Esophagus muscularis mucosa (tissue), 4 donors: ENCODE measurements around the gene SSTR4. TPM values are rescaled to one million over a fixed set of nuclear protein-coding genes. Genes with fewer than 3 reads are reported as not detected.

ENCODE experiments used
- DNase-seq: peaks from one replicate; pipeline ENCODE4 v3.0.0-alpha.2; 2017; ENCODE audit errors: extremely low spot score
- H3K27ac ChIP-seq, 4 donors: fragments of 200-600 bp; sonication (generic); replicated peaks in 1 of 4; 1 replicate in 3 of 4; 2 replicates in 1 of 4; pipeline ENCODE4 v1.5.1; 2016 to 2019; ENCODE audit warnings: mild to moderate bottlenecking in 1 of 4
- H3K27me3 ChIP-seq, 4 donors: fragments of 200-600 bp; sonication (generic); one replicate each; pipeline versions ENCODE4 v1.5.1 to v1.6.0; 2016 to 2019
- H3K36me3 ChIP-seq, 4 donors: fragments of 200-600 bp; sonication (generic); one replicate each; pipeline ENCODE4 v1.5.1; 2016 to 2019
- H3K4me1 ChIP-seq, 4 donors: fragments of 200-600 bp; sonication (generic); one replicate each; pipeline ENCODE4 v1.5.1; 2016 to 2019
- H3K4me3 ChIP-seq, 4 donors: fragments of 200-600 bp; sonication (generic); 1 replicate in 2 of 4; 2 replicates in 2 of 4; pipeline ENCODE4 v1.5.1; 2016 to 2019; ENCODE audit warnings: mild to moderate bottlenecking in 4 of 4, moderate library complexity in 1 of 4
- H3K9me3 ChIP-seq, 4 donors: fragments of 200-600 bp; sonication (generic); 1 replicate in 3 of 4; 2 replicates in 1 of 4; pipeline ENCODE4 v1.5.1; 2016 to 2019
- EP300 ChIP-seq: sonication (generic); formaldehyde crosslinking; IDR thresholded peaks from one replicate; pipeline ENCODE4 v1.6.1; 2017; ENCODE audit warnings: antibody characterized with exemption
- POLR2A ChIP-seq: fragments of 450-650 bp; IDR thresholded peaks from one replicate; pipeline ENCODE4 v1.6.1; 2017; ENCODE audit warnings: antibody characterized with exemption, moderate library complexity, mild to moderate bottlenecking, low read depth
- POLR2AphosphoS5 ChIP-seq, 2 donors: sonication (generic); formaldehyde crosslinking; IDR thresholded peaks; one replicate each; pipeline ENCODE4 v1.6.1; 2017; ENCODE audit warnings: antibody characterized with exemption in 2 of 2
- WGBS: methylation state at CpG from one replicate; pipeline ENCODE4 v1.1.5; 2018; 5-methylcytosine and 5-hydroxymethylcytosine counted together
- intact Hi-C: fragments of 100-400 bp; cut with DNase I; formaldehyde crosslinking; loops from one replicate; pipeline ENCODE4 v1.15.1; 2023
- total RNA-seq, 4 donors: library from RNA; depleted of rRNA; stranded (reverse); fragments of >200 nt; gene quantifications; one replicate each; pipeline versions ENCODE4 v1.1.0 to v1.2.1, GENCODE V29; 2016
- TF ChIP-seq, protein P1 (sequence below), 3 experiments: fragments of 200-600 bp in 2 of 3; fragments of 450-650 bp in 1 of 3; sonication (generic) in 2 of 3; IDR thresholded peaks; one replicate each; pipeline ENCODE4 v1.5.1; 2017 to 2019; ENCODE audit warnings: antibody characterized with exemption in 3 of 3, mild to moderate bottlenecking in 2 of 3, moderate library complexity in 1 of 3

SSTR4 gene
- total RNA-seq, 4 donors from 2014 or later, result not detected

DNA sequence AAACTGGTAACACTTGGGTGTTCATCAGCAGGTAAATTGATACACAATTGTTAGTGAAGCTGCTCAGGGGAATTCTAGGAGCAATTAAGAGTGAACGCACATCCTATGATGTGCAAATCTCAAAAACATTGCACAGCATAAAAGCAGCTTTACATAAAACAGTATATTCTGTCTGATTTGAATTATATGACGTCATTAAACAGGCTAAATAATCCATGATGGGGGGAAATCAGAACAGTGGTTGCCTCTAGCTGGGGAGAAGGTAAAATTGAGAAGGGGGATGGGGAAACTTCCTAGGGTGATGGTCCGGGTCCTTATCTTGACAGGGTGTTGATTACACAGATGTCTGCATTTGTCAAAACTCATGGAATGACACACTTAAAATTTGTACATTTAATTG is 31.7 kb downstream of the SSTR4 start:
- WGBS, result 94% methylated on average over 3 of the region's 3 CpGs
- Histone ChIP-seq H3K4me3 (no peak overlapping the region), H3K27ac (no peak overlapping the region), H3K27me3 (peaks cover 0 to 5% (median 0%) of the 10 kb centered on the region in 4 donors), H3K36me3 (no peaks in the 10 kb centered on the region), H3K4me1 (peaks cover 6 to 15% (median 11%) of the 10 kb centered on the region in 4 donors), H3K9me3 (no peaks in the 10 kb centered on the region)
- intact Hi-C loops, result no loop called here
- no peak for TF ChIP-seq POLR2A
- TF ChIP-seq, protein P1, sequence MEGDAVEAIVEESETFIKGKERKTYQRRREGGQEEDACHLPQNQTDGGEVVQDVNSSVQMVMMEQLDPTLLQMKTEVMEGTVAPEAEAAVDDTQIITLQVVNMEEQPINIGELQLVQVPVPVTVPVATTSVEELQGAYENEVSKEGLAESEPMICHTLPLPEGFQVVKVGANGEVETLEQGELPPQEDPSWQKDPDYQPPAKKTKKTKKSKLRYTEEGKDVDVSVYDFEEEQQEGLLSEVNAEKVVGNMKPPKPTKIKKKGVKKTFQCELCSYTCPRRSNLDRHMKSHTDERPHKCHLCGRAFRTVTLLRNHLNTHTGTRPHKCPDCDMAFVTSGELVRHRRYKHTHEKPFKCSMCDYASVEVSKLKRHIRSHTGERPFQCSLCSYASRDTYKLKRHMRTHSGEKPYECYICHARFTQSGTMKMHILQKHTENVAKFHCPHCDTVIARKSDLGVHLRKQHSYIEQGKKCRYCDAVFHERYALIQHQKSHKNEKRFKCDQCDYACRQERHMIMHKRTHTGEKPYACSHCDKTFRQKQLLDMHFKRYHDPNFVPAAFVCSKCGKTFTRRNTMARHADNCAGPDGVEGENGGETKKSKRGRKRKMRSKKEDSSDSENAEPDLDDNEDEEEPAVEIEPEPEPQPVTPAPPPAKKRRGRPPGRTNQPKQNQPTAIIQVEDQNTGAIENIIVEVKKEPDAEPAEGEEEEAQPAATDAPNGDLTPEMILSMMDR (IDR thresholded peaks at IDR 0.05), result no peak
- TF ChIP-seq POLR2AphosphoS5 (IDR thresholded peaks at IDR 0.05), result no peak
- DNase-seq, result no peak

DNA sequence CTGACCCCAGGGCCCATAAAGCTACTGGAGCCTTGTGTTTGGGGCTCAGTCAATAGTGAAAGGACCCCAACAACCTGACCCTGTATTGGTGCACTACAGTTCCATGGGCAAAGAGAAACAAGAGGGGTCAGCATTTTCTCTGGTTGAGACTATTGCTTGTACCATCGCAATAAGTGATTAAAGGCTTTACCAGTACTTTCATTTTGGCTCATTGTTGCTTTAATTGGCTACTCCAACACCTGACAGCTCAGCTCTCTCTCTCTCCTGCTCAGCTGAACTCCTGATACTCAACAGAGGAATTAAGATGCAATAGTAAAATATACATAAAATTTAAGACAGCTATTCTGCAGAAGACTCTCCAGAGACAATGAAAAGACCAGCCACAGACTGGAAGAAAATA is 33.2 kb downstream of the SSTR4 start:
- Histone ChIP-seq H3K27me3 (peaks cover 0 to 5% (median 0%) of the 10 kb centered on the region in 4 donors), H3K4me1 (peaks cover 0 to 6% (median 0%) of the 10 kb centered on the region in 4 donors), H3K4me3 (no peak overlapping the region), H3K9me3 (no peaks in the 10 kb centered on the region), H3K36me3 (no peaks in the 10 kb centered on the region), H3K27ac (no peak overlapping the region)
- intact Hi-C loops, result no loop called here
- no peak for DNase-seq
- no peak for TF ChIP-seq POLR2A
- 100% methylated on average over 1 of the region's 1 CpG for WGBS

DNA sequence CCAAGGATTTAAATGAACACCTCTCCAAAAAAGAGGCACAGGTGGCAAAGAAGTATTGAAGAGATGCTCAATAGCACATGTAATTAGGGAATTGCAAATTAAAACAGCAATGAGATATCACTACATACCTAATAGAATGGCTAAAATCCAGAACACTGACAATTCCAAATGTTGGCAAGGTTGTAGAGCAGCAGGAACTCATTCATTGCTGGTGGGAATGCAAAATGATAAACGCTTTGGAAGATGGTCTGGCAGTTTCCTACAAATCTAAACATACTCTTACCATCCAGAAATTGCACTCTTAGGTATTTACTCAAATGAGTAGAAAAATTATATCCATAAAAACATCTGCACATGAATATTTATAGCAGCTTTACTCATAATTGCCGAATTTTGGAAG is 34.0 kb downstream of the SSTR4 start:
- H3K4me3 ChIP-seq, result no peak overlapping the region
- H3K9me3 ChIP-seq, result no peaks in the 10 kb centered on the region
- peaks cover 0 to 5% (median 0%) of the 10 kb centered on the region in 4 donors for H3K27me3 ChIP-seq
- DNase-seq, result no peak
- H3K4me1 ChIP-seq, result peaks cover 0 to 9% (median 0%) of the 10 kb centered on the region in 4 donors
- H3K36me3 ChIP-seq, result no peaks in the 10 kb centered on the region
- intact Hi-C loops, result no loop called here
- 69% methylated on average over 2 of the region's 2 CpGs for WGBS
- no peak overlapping the region for H3K27ac ChIP-seq
- TF ChIP-seq EP300 (no peak), POLR2AphosphoS5 (IDR thresholded peaks at IDR 0.05) (no peak), POLR2A (no peak)
- TF ChIP-seq, protein P1 (IDR thresholded peaks at IDR 0.05), result no peak

DNA sequence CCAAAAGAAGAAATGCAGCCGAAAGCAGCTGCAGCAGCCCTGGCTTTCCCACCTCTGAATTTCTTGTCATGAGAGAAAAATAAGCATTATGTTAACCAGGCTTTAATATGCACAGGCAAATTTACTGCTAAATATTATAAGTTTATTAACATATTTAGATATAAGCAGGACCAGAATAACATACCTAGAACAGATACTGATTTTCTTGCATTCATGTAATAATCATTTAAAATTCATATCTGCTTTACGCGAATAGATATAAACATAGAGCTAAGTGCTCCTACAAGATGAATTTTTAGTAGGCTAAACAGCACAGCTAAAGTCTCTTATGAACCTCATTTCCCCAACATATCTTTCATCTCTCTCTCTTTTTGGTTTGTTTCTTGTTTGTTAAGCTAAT is 36.3 kb downstream of the SSTR4 start:
- intact Hi-C loops, result no loop called here
- Histone ChIP-seq H3K4me3 (no peak overlapping the region), H3K4me1 (peaks cover 0 to 9% (median 0%) of the 10 kb centered on the region in 4 donors), H3K36me3 (no peaks in the 10 kb centered on the region), H3K27me3 (peaks cover 0 to 5% (median 0%) of the 10 kb centered on the region in 4 donors), H3K27ac (no peak overlapping the region), H3K9me3 (no peaks in the 10 kb centered on the region)
- 73% methylated on average over 3 of the region's 3 CpGs for WGBS
- no peak for DNase-seq
- no peak for TF ChIP-seq POLR2AphosphoS5 (IDR thresholded peaks at IDR 0.05)
- TF ChIP-seq EP300, result no peak
- TF ChIP-seq, protein P1 (IDR thresholded peaks at IDR 0.05), result no peak
- no peak for TF ChIP-seq POLR2A

DNA sequence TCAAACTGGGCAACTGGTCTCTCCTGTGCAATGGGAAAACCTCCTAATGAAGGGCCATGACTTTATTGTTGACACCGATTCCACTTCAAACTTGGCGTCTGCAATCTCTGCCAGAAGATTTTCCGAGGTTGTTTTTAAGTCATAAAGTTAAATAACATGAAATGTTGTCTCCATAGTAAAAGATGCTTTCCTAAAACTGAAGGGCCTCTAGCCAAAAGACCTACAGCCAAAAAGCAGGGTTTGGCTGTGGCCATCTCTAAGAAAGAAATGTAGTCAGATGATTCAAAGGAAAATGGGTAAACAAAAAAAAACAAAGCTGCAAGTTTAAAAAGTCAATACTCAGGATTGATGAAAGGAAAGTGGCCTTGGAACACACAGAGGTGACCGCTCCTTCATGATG is 36.9 kb downstream of the SSTR4 start:
- H3K27ac ChIP-seq, result no peak overlapping the region
- H3K9me3 ChIP-seq, result no peaks in the 10 kb centered on the region
- peaks cover 0 to 9% (median 0%) of the 10 kb centered on the region in 4 donors for H3K4me1 ChIP-seq
- H3K4me3 ChIP-seq, result no peak overlapping the region
- peaks cover 0 to 5% (median 0%) of the 10 kb centered on the region in 4 donors for H3K27me3 ChIP-seq
- intact Hi-C loops, result no loop called here
- WGBS, result 65% methylated on average over 4 of the region's 4 CpGs
- no peak for TF ChIP-seq POLR2A
- TF ChIP-seq POLR2AphosphoS5 (IDR thresholded peaks at IDR 0.05), result no peak
- TF ChIP-seq, protein P1 (IDR thresholded peaks at IDR 0.05), result no peak
- TF ChIP-seq EP300, result no peak
- no peak for DNase-seq
- no peaks in the 10 kb centered on the region for H3K36me3 ChIP-seq
